OCI-LY3 (cell line): ENCODE results near the gene KCNIP4.

Source experiments
- CTCF ChIP-seq: fragments of 200-600, 300-600 bp; sonication (generic); IDR thresholded peaks from 2 replicates; pipeline ENCODE4 v1.5.1; 2014; ENCODE audit warnings: antibody characterized with exemption, low read length, low read depth
- EZH2phosphoT487 ChIP-seq: fragments of 200-600 bp; shearing (Covaris generic); IDR thresholded peaks from 2 replicates; pipeline ENCODE4 v1.6.1; 2018; ENCODE audit warnings: antibody characterized with exemption, mixed run types, low read depth

DNA sequence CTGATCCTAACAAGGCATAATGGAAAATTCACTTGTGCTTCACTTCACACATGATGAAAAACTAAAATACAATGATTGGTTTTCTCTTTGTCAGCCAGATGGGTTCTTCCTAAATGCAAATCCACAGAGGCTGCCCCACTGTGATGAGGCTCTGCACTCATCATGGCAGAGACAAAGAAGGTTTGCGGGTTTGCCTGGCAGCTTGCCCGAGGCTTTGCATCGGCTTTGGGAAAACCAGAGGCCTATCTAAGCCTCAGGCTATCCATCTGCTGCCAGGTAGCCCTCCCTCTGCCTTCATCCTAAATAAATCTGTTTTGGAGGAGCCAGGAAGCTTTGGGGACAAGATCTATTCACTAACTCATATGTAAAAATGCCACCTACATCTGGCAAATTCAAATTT, 1004.1 kb downstream of the KCNIP4 start:
- TF ChIP-seq CTCF: no peak
- TF ChIP-seq EZH2phosphoT487: no peak
